IMR-90 (cell line): Measurements from ENCODE around the gene LTBP4. TPM values are rescaled to one million over a fixed set of nuclear protein-coding genes. Genes with fewer than 3 reads are reported as not detected.

Experiments
- ATAC-seq: fragments of 200-7000 bp; cut with Tn5 transposase; 2 replicates; pipeline ENCODE4 v1.9.1; 2020; ENCODE audit warnings: low read depth, mild to moderate bottlenecking, moderate library complexity
- BruUV-seq: library from RNA; stranded (reverse); fragments of 400-500 nt; replicated peaks from 2 replicates; lab custom pipeline; 2021; lab: Mats Ljungman, UMichigan
- CTCF ChIA-PET: fragments of 300-600 bp; formaldehyde crosslinking; extraction: SDS; loops from one replicate; lab custom pipeline; 2021; ENCODE audit warnings: antibody characterized with exemption; lab: Yijun Ruan, JAX
- POLR2A ChIA-PET: fragments of 300-600 bp; sonication (Branson Sonifier 250); formaldehyde crosslinking; loops from one replicate; lab custom pipeline; 2022; ENCODE audit warnings: antibody characterized with exemption; ENCODE audit not compliant: unreplicated experiment; lab: Charles Lee
- DNase-seq: peaks from one replicate; pipeline ENCODE4 v3.0.0; 2013
- H2AFZ ChIP-seq: replicated peaks from 2 replicates; pipeline ENCODE3; 2013; ENCODE audit warnings: low read length, mild to moderate bottlenecking; ENCODE audit not compliant: poor library complexity
- H2AK5ac ChIP-seq: 2 replicates; pipeline ENCODE4 v1.6.1; 2013; ENCODE audit warnings: low read depth, low read length, inconsistent platforms
- H2AK9ac ChIP-seq: replicated peaks from 2 replicates; pipeline ENCODE3; 2013; ENCODE audit warnings: mild to moderate bottlenecking, low read depth, low read length, moderate library complexity; ENCODE audit not compliant: poor library complexity
- H2BK120ac ChIP-seq: 2 replicates; pipeline ENCODE4 v1.6.1; 2013; ENCODE audit warnings: low read depth, low read length, inconsistent platforms
- H2BK15ac ChIP-seq: 3 replicates; pipeline ENCODE4 v1.6.1; 2013; ENCODE audit warnings: low read depth, low read length, inconsistent platforms
- H2BK20ac ChIP-seq: 2 replicates; pipeline ENCODE4 v1.6.1; 2013; ENCODE audit warnings: low read depth, mild to moderate bottlenecking, inconsistent platforms, low read length, moderate library complexity
- H2BK5ac ChIP-seq: 2 replicates; pipeline ENCODE4 v1.6.1; 2013; ENCODE audit warnings: mild to moderate bottlenecking, low read depth, low read length, inconsistent platforms; ENCODE audit not compliant: poor library complexity, severe bottlenecking
- H3K14ac ChIP-seq: replicated peaks from 2 replicates; pipeline ENCODE4 v1.6.1; 2013; ENCODE audit warnings: low read depth, low read length, inconsistent platforms
- H3K18ac ChIP-seq: 2 replicates; pipeline ENCODE4 v1.6.1; 2013; ENCODE audit warnings: low read depth, low read length, control low read depth
- H3K23ac ChIP-seq: 2 replicates; pipeline ENCODE4 v1.6.1; 2013; ENCODE audit warnings: low read depth, low read length, inconsistent platforms
- H3K27ac ChIP-seq: 2 replicates; pipeline ENCODE4 v1.5.1; 2013; ENCODE audit warnings: mild to moderate bottlenecking, control low read depth, low read length; ENCODE audit not compliant: insufficient read depth
- H3K27me3 ChIP-seq: 2 replicates; pipeline ENCODE4 v1.6.1; 2013; ENCODE audit warnings: low read length; ENCODE audit not compliant: control insufficient read depth, insufficient read depth
- H3K36me3 ChIP-seq: 2 replicates; pipeline ENCODE4 v1.6.1; 2013; ENCODE audit warnings: low read length, mixed read lengths; ENCODE audit not compliant: control insufficient read depth, insufficient read depth
- H3K4ac ChIP-seq: 2 replicates; pipeline ENCODE4 v1.6.1; 2013; ENCODE audit warnings: low read depth, low read length, inconsistent platforms
- H3K4me1 ChIP-seq: 2 replicates; pipeline ENCODE4 v1.6.1; 2013; ENCODE audit warnings: low read length, mixed read lengths; ENCODE audit not compliant: control insufficient read depth, insufficient read depth
- H3K4me2 ChIP-seq: 2 replicates; pipeline ENCODE4 v1.6.1; 2013; ENCODE audit warnings: low read depth, mild to moderate bottlenecking, control low read depth, low read length, moderate library complexity
- H3K4me3 ChIP-seq: 2 replicates; pipeline ENCODE4 v1.5.1; 2013; ENCODE audit warnings: low read depth, mild to moderate bottlenecking, control low read depth, low read length, moderate library complexity; ENCODE audit not compliant: insufficient read depth
- H3K56ac ChIP-seq: 2 replicates; pipeline ENCODE4 v1.6.1; 2013; ENCODE audit warnings: low read length, inconsistent platforms; ENCODE audit not compliant: insufficient read depth; ENCODE audit errors: extremely low read depth
- H3K79me1 ChIP-seq, 2 experiments: 2 replicates each; pipeline ENCODE4 v1.6.1; 2013; ENCODE audit warnings: low read length in 2 of 2, inconsistent platforms in 1 of 2, low read depth in 1 of 2
- H3K9ac ChIP-seq: 2 replicates; pipeline ENCODE4 v1.6.1; 2013; ENCODE audit warnings: low read depth, low read length, control low read depth
- H3K9me1 ChIP-seq: 2 replicates; pipeline ENCODE4 v1.6.1; 2013; ENCODE audit warnings: low read length, inconsistent platforms; ENCODE audit not compliant: insufficient read depth
- H3K9me3 ChIP-seq: 2 replicates; pipeline ENCODE4 v1.6.1; 2013; ENCODE audit warnings: low read length; ENCODE audit not compliant: control insufficient read depth, insufficient read depth
- H4K20me1 ChIP-seq: 2 replicates; pipeline ENCODE4 v1.6.1; 2013; ENCODE audit warnings: low read length, inconsistent platforms; ENCODE audit not compliant: insufficient read depth
- H4K5ac ChIP-seq: 2 replicates; pipeline ENCODE4 v1.6.1; 2013; ENCODE audit warnings: mild to moderate bottlenecking, low read depth, low read length, control low read depth
- H4K8ac ChIP-seq, 2 experiments: 2 replicates each; pipeline ENCODE4 v1.6.1; 2013; ENCODE audit warnings: low read depth in 2 of 2, low read length in 2 of 2, control low read depth in 1 of 2, inconsistent platforms in 1 of 2
- H4K91ac ChIP-seq: 2 replicates; pipeline ENCODE4 v1.6.1; 2013; ENCODE audit warnings: low read depth, low read length, inconsistent platforms; ENCODE audit not compliant: insufficient read depth
- BHLHE40 ChIP-seq: fragments of 150-350 bp; IDR thresholded peaks from 2 replicates; pipeline ENCODE4 v1.6.1; 2016; ENCODE audit warnings: mild to moderate bottlenecking, low read depth, low read length
- CEBPB ChIP-seq: IDR thresholded peaks from 2 replicates; pipeline ENCODE4 v1.6.1; 2012; ENCODE audit warnings: low read depth, low read length, improper control_type of control experiment
- FOS ChIP-seq: fragments of 150-350 bp; IDR thresholded peaks from 2 replicates; pipeline ENCODE4 v1.6.1; 2016; ENCODE audit warnings: low read depth, low read length
- MAFK ChIP-seq: IDR thresholded peaks from 2 replicates; pipeline ENCODE4 v1.6.1; 2012; ENCODE audit warnings: low read depth, low read length, improper control_type of control experiment
- MAZ ChIP-seq: IDR thresholded peaks from 2 replicates; pipeline ENCODE4 v1.6.1; 2012; ENCODE audit warnings: low read depth, mild to moderate bottlenecking, low read length, improper control_type of control experiment, moderate library complexity, borderline replicate concordance
- MXI1 ChIP-seq: IDR thresholded peaks from 2 replicates; pipeline ENCODE4 v1.6.1; 2012; ENCODE audit warnings: low read depth, mild to moderate bottlenecking, low read length, moderate library complexity, borderline replicate concordance
- POLR2A ChIP-seq: IDR thresholded peaks from 2 replicates; pipeline ENCODE4 v1.6.1; 2012; ENCODE audit warnings: mild to moderate bottlenecking, low read depth, low read length
- RAD21 ChIP-seq: IDR thresholded peaks from 2 replicates; pipeline ENCODE4 v1.6.1; 2012; ENCODE audit warnings: low read length, improper control_type of control experiment
- RCOR1 ChIP-seq: IDR thresholded peaks from 2 replicates; pipeline ENCODE4 v1.6.1; 2012; ENCODE audit warnings: mild to moderate bottlenecking, low read length, improper control_type of control experiment; ENCODE audit not compliant: insufficient replicate concordance
- RFX5 ChIP-seq: IDR thresholded peaks from 2 replicates; pipeline ENCODE4 v1.8.0; 2012; ENCODE audit warnings: low read depth, mild to moderate bottlenecking, low read length, moderate library complexity
- SMC3 ChIP-seq: fragments of 150-350 bp; IDR thresholded peaks from 2 replicates; pipeline ENCODE4 v1.6.1; 2016; ENCODE audit warnings: low read depth, mild to moderate bottlenecking, antibody characterized with exemption, low read length, moderate library complexity
- WGBS, 2 experiments: methylation state at CpG; one replicate each; pipeline versions ENCODE4 v1.1.5 to v1.1.7; 2013; ENCODE audit warnings: missing lambda C conversion rate in 2 of 2; ENCODE audit not compliant: insufficient read length in 1 of 2; ENCODE audit errors: extremely low coverage in 2 of 2; 5-methylcytosine and 5-hydroxymethylcytosine counted together
- dilution Hi-C: fragments of 300-500 bp; cut with HindIII; formaldehyde crosslinking; loops from one replicate; pipeline ENCODE4 v1.14.3; 2018; ENCODE audit warnings: low sequenced_read_pairs; ENCODE audit not compliant: unreplicated experiment
- in situ Hi-C: fragments of 300-500 bp; cut with MboI; formaldehyde crosslinking; loops from 3 replicates; pipeline ENCODE4 v1.14.3; 2019; ENCODE audit warnings: low sequenced_read_pairs, inconsistent platforms, mixed read lengths
- intact Hi-C: fragments of 100-400 bp; cut with micrococcal nuclease; formaldehyde crosslinking; loops from 2 replicates; pipeline ENCODE4 v1.10.0; 2022
- polyA plus RNA-seq, 3 experiments: library from polyadenylated mRNA; depleted of rRNA; stranded (reverse); fragments of >200 nt; gene quantifications; 2 replicates each; pipeline ENCODE4 v1.2.3, GENCODE V29; 2012; ENCODE audit warnings: low replicate concordance in 1 of 3
- total RNA-seq: library from RNA; depleted of rRNA; stranded (reverse); fragments of >200 nt; gene quantifications from 2 replicates; pipeline ENCODE4 v1.2.3, GENCODE V29; 2012
- TF ChIP-seq, protein P1 (sequence below): fragments of 150-350 bp; IDR thresholded peaks from 2 replicates; pipeline ENCODE4 v1.6.1; 2016; ENCODE audit warnings: low read depth, mild to moderate bottlenecking, low read length, moderate library complexity, borderline replicate concordance
- TF ChIP-seq, protein P2 (sequence below): conservative IDR thresholded peaks from 2 replicates; pipeline ENCODE4 v1.5.1; 2012; ENCODE audit warnings: mild to moderate bottlenecking, low read depth, low read length, improper control_type of control experiment
- TF ChIP-seq, protein P3 (sequence below): fragments of 150-350 bp; IDR thresholded peaks from 2 replicates; pipeline ENCODE4 v1.6.1; 2017; ENCODE audit warnings: mild to moderate bottlenecking, antibody characterized with exemption, low read length, low read depth

LTBP4 gene
- total and polyA plus RNA-seq, 2 of the 4 experiments (the other 2 are of a cell fraction): 14.7 to 70.3 TPM

DNA sequence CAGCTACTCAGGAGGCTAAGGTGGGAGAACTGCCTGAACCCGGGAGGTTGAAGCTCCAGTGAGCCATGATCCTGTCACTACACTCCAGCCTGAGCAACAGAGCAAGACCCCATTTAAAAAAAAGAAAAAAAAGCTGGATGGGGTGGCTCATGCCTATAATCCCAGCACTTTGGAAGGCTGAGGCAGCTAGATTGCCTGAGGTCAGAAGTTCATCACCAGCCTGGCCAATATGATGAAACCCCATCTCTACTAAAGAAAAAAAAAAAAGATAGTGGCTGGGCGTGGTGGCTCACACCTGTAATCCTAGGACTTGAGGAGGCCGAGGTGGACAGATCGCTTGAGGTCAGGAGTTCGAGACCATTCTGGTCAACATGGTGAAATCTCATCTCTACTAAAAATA, 15.0 kb downstream of the LTBP4 start:
- peak overlapping the region; percentile 69; the same call in 1 of the 2 replicates for H2BK20ac ChIP-seq
- in situ Hi-C loops (no loop called here), intact Hi-C loops (no loop called here), dilution Hi-C loops (no loop called here)
- no peaks in the 10 kb centered on the region for H3K9me3 ChIP-seq
- ChIA-PET CTCF (interaction anchor here (1.3 to 1.6 kb wide), 2 partner anchors 13 to 19 kb away, joined by 3 to 4 read pairs; no protein-coding TSS in a partner anchor), POLR2A (interaction anchor here (0.8 kb wide), 1 partner anchor 13 kb away, joined by 4 read pairs; no protein-coding TSS in a partner anchor)
- H3K27me3 ChIP-seq: no peaks in the 10 kb centered on the region
- H3K23ac ChIP-seq: no peak overlapping the region
- peak overlapping the region; percentile 18; the same call in 1 of the 2 replicates for H3K27ac ChIP-seq
- DNase-seq (no peak), ATAC-seq (no peak)
- peaks cover 12% of the 10 kb centered on the region; the same call in 1 of the 2 replicates for H3K4me1 ChIP-seq
- peak overlapping the region; percentile 73 to 77; a peak in 3 of 4 replicates for H4K8ac ChIP-seq
- peak overlapping the region; percentile 36; the same call in 1 of the 2 replicates for H4K5ac ChIP-seq
- peaks cover 12% of the 10 kb centered on the region for H3K9me1 ChIP-seq
- H2BK15ac ChIP-seq: peak overlapping the region; percentile 86; the same call in 2 of the 3 replicates
- peaks cover 4 to 28% of the 10 kb centered on the region in 2 experiments for H3K79me1 ChIP-seq
- H3K9ac ChIP-seq: no peak overlapping the region
- H4K20me1 ChIP-seq: peaks cover 3% of the 10 kb centered on the region; the same call in 1 of the 2 replicates
- peak overlapping the region; percentile 15 for H2BK5ac ChIP-seq
- H4K91ac ChIP-seq: peak overlapping the region; percentile 66
- BruUV-seq: no TSS peak
- H2AK9ac ChIP-seq: no peak overlapping the region
- peak overlapping the region; percentile 10 for H3K18ac ChIP-seq
- WGBS, 2 experiments: no CpG with 5 or more reads among the region's 5 CpGs
- peaks cover 49% of the 10 kb centered on the region for H3K36me3 ChIP-seq
- H3K14ac ChIP-seq: peak overlapping the region; percentile 29
- peak overlapping the region; percentile 76; the same call in 1 of the 2 replicates for H2BK120ac ChIP-seq
- peak overlapping the region; percentile 74 for H3K4ac ChIP-seq
- no peak overlapping the region for H2AFZ ChIP-seq
- TF ChIP-seq, protein P1, sequence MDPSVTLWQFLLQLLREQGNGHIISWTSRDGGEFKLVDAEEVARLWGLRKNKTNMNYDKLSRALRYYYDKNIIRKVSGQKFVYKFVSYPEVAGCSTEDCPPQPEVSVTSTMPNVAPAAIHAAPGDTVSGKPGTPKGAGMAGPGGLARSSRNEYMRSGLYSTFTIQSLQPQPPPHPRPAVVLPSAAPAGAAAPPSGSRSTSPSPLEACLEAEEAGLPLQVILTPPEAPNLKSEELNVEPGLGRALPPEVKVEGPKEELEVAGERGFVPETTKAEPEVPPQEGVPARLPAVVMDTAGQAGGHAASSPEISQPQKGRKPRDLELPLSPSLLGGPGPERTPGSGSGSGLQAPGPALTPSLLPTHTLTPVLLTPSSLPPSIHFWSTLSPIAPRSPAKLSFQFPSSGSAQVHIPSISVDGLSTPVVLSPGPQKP: no peak
- TF ChIP-seq MAFK (no peak), POLR2A (no peak), BHLHE40 (no peak), MXI1 (no peak), CEBPB (no peak), RCOR1 (no peak), MAZ (no peak), FOS (no peak), RFX5 (no peak), RAD21 (no peak), SMC3 (no peak)
- TF ChIP-seq, protein P2, sequence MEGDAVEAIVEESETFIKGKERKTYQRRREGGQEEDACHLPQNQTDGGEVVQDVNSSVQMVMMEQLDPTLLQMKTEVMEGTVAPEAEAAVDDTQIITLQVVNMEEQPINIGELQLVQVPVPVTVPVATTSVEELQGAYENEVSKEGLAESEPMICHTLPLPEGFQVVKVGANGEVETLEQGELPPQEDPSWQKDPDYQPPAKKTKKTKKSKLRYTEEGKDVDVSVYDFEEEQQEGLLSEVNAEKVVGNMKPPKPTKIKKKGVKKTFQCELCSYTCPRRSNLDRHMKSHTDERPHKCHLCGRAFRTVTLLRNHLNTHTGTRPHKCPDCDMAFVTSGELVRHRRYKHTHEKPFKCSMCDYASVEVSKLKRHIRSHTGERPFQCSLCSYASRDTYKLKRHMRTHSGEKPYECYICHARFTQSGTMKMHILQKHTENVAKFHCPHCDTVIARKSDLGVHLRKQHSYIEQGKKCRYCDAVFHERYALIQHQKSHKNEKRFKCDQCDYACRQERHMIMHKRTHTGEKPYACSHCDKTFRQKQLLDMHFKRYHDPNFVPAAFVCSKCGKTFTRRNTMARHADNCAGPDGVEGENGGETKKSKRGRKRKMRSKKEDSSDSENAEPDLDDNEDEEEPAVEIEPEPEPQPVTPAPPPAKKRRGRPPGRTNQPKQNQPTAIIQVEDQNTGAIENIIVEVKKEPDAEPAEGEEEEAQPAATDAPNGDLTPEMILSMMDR: no peak
- TF ChIP-seq, protein P3, sequence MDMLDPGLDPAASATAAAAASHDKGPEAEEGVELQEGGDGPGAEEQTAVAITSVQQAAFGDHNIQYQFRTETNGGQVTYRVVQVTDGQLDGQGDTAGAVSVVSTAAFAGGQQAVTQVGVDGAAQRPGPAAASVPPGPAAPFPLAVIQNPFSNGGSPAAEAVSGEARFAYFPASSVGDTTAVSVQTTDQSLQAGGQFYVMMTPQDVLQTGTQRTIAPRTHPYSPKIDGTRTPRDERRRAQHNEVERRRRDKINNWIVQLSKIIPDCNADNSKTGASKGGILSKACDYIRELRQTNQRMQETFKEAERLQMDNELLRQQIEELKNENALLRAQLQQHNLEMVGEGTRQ: no peak
- no peak overlapping the region for H3K56ac ChIP-seq
- no peak overlapping the region for H3K4me2 ChIP-seq
- peak overlapping the region; percentile 96 for H2AK5ac ChIP-seq
- no peak overlapping the region for H3K4me3 ChIP-seq
